H9 (cell line): ENCODE data around the gene PDPN. TPM values are rescaled to one million over a fixed set of nuclear protein-coding genes. Genes with fewer than 3 reads are reported as not detected.

Experiments used
- DNase-seq: peaks from one replicate; pipeline ENCODE4 v3.0.0-alpha.2; 2017
- H2AFZ ChIP-seq: one replicate; pipeline ENCODE4 v1.6.1; 2013; ENCODE audit warnings: mild to moderate bottlenecking, low read length, control low read depth, moderate library complexity
- H2AK5ac ChIP-seq: 2 replicates; pipeline ENCODE4 v1.6.1; 2013; ENCODE audit warnings: low read length, control low read depth, mixed read lengths; ENCODE audit not compliant: insufficient read length
- H2BK120ac ChIP-seq: one replicate; pipeline ENCODE4 v1.6.1; 2013; ENCODE audit warnings: low read depth, mild to moderate bottlenecking, low read length, control low read depth, inconsistent platforms; ENCODE audit not compliant: poor library complexity, severe bottlenecking
- H2BK12ac ChIP-seq: 2 replicates; pipeline ENCODE4 v1.6.1; 2013; ENCODE audit warnings: low read length, control low read depth, mixed read lengths, low read depth; ENCODE audit not compliant: insufficient read length
- H2BK15ac ChIP-seq: 2 replicates; pipeline ENCODE4 v1.6.1; 2013; ENCODE audit warnings: low read depth, low read length, control low read depth
- H2BK20ac ChIP-seq: one replicate; pipeline ENCODE4 v1.6.1; 2013; ENCODE audit warnings: low read depth, mild to moderate bottlenecking, low read length, control low read depth, inconsistent platforms; ENCODE audit not compliant: poor library complexity, severe bottlenecking
- H2BK5ac ChIP-seq: 2 replicates; pipeline ENCODE4 v1.6.1; 2013; ENCODE audit warnings: low read length, control low read depth, mixed read lengths; ENCODE audit not compliant: insufficient read length
- H3K14ac ChIP-seq: 2 replicates; pipeline ENCODE4 v1.6.1; 2013; ENCODE audit warnings: low read length, control low read depth; ENCODE audit not compliant: insufficient read depth
- H3K18ac ChIP-seq: 2 replicates; pipeline ENCODE4 v1.6.1; 2013; ENCODE audit warnings: low read depth, mild to moderate bottlenecking, mixed read lengths, low read length, control low read depth; ENCODE audit not compliant: insufficient read length
- H3K23ac ChIP-seq: 2 replicates; pipeline ENCODE4 v1.6.1; 2013; ENCODE audit warnings: low read length, control low read depth, mixed read lengths, low read depth; ENCODE audit not compliant: insufficient read length
- H3K23me2 ChIP-seq: 2 replicates; pipeline ENCODE4 v1.6.1; 2013; ENCODE audit warnings: low read depth, mild to moderate bottlenecking, mixed read lengths, low read length, control low read depth; ENCODE audit not compliant: insufficient read length, poor library complexity, severe bottlenecking
- H3K27ac ChIP-seq: 2 replicates; pipeline ENCODE4 v1.5.1; 2013; ENCODE audit warnings: low read length, control low read depth, mixed read lengths, low read depth; ENCODE audit not compliant: insufficient read length
- H3K27me3 ChIP-seq: 2 replicates; pipeline ENCODE4 v1.6.1; 2013; ENCODE audit warnings: low read length, control low read depth, inconsistent platforms; ENCODE audit not compliant: insufficient read depth
- H3K4ac ChIP-seq: 2 replicates; pipeline ENCODE4 v1.6.1; 2013; ENCODE audit warnings: low read depth, mild to moderate bottlenecking, control low read depth, inconsistent platforms, low read length, moderate library complexity
- H3K4me1 ChIP-seq: 2 replicates; pipeline ENCODE4 v1.6.1; 2013; ENCODE audit warnings: low read length, control low read depth, inconsistent platforms; ENCODE audit not compliant: insufficient read depth
- H3K4me2 ChIP-seq: 2 replicates; pipeline ENCODE4 v1.6.1; 2013; ENCODE audit warnings: low read length, control low read depth, mixed read lengths; ENCODE audit not compliant: insufficient read length, insufficient read depth
- H3K56ac ChIP-seq: 2 replicates; pipeline ENCODE4 v1.6.1; 2013; ENCODE audit warnings: low read depth, mild to moderate bottlenecking, mixed read lengths, low read length, control low read depth; ENCODE audit not compliant: insufficient read length
- H3K79me1 ChIP-seq: 2 replicates; pipeline ENCODE4 v1.6.1; 2013; ENCODE audit warnings: low read depth, mild to moderate bottlenecking, moderate library complexity, low read length, control low read depth, inconsistent platforms; ENCODE audit not compliant: insufficient read depth, poor library complexity, severe bottlenecking
- H3K79me2 ChIP-seq: 2 replicates; pipeline ENCODE4 v1.6.1; 2013; ENCODE audit warnings: low read length, control low read depth, inconsistent platforms; ENCODE audit not compliant: insufficient read depth
- H3K9ac ChIP-seq: 2 replicates; pipeline ENCODE4 v1.6.1; 2013; ENCODE audit warnings: low read length, control low read depth, mixed read lengths; ENCODE audit not compliant: insufficient read length; ENCODE audit errors: extremely low read depth
- H3K9me3 ChIP-seq: one replicate; pipeline ENCODE4 v1.6.1; 2013; ENCODE audit warnings: low read depth, low read length, inconsistent platforms; ENCODE audit not compliant: control insufficient read depth
- H3T11ph ChIP-seq: one replicate; pipeline ENCODE4 v1.6.1; 2013; ENCODE audit warnings: mild to moderate bottlenecking, low read length, control low read depth, inconsistent platforms
- H4K20me1 ChIP-seq: one replicate; pipeline ENCODE4 v1.6.1; 2013; ENCODE audit not compliant: control insufficient read depth, insufficient read length, insufficient read depth
- H4K5ac ChIP-seq: 2 replicates; pipeline ENCODE4 v1.6.1; 2013; ENCODE audit warnings: low read depth, mild to moderate bottlenecking, mixed read lengths, low read length, control low read depth; ENCODE audit not compliant: insufficient read length
- H4K8ac ChIP-seq: replicated peaks from 2 replicates; pipeline ENCODE4 v1.6.1; 2013; ENCODE audit warnings: low read length, control low read depth, mixed read lengths, low read depth; ENCODE audit not compliant: insufficient read length
- H4K91ac ChIP-seq: 2 replicates; pipeline ENCODE4 v1.6.1; 2013; ENCODE audit warnings: low read depth, mild to moderate bottlenecking, moderate library complexity, mixed read lengths, low read length, control low read depth; ENCODE audit not compliant: insufficient read length
- H3K27ac Mint-ChIP-seq, 3 experiments: 2 replicates in 2 of 3; 3 replicates in 1 of 3; pipeline ENCODE4 v1.8.0; 2020 to 2021; ENCODE audit warnings: mixed read lengths in 3 of 3, mild to moderate bottlenecking in 1 of 3, moderate library complexity in 1 of 3
- H3K27me3 Mint-ChIP-seq: 2 replicates; pipeline ENCODE4 v1.8.0; 2021; ENCODE audit warnings: low read depth, mild to moderate bottlenecking, moderate library complexity, mixed read lengths
- H3K36me3 Mint-ChIP-seq, 3 experiments: 2 replicates in 2 of 3; 3 replicates in 1 of 3; pipeline ENCODE4 v1.8.0; 2020 to 2021; ENCODE audit warnings: low read depth in 3 of 3, mixed read lengths in 3 of 3; ENCODE audit not compliant: insufficient read depth in 1 of 3
- H3K4me1 Mint-ChIP-seq, 2 experiments: 2 replicates each; pipeline ENCODE4 v1.8.0; 2020; ENCODE audit warnings: mixed read lengths in 2 of 2
- H3K4me3 Mint-ChIP-seq, 2 experiments: 2 replicates in 1 of 2; 3 replicates in 1 of 2; pipeline ENCODE4 v1.8.0; 2020 to 2021; ENCODE audit warnings: mild to moderate bottlenecking in 2 of 2, mixed read lengths in 2 of 2, moderate library complexity in 1 of 2
- H3K9me3 Mint-ChIP-seq, 2 experiments: 2 replicates in 1 of 2; 3 replicates in 1 of 2; pipeline ENCODE4 v1.8.0; 2020; ENCODE audit warnings: mild to moderate bottlenecking in 2 of 2, mixed read lengths in 2 of 2, moderate library complexity in 1 of 2
- WGBS: extraction: QIAGEN DNeasy Blood & Tissue Kit; methylation state at CpG from one replicate; pipeline ENCODE4 v1.1.7; 2013; ENCODE audit warnings: missing lambda C conversion rate, low lambda C conversion rate, mixed read lengths; ENCODE audit not compliant: insufficient read length; ENCODE audit errors: extremely low coverage; 5-methylcytosine and 5-hydroxymethylcytosine counted together
- total RNA-seq: library from RNA; stranded (reverse); gene quantifications from 2 replicates; pipeline ENCODE4 v1.2.1, GENCODE V29; 2021
- TF ChIP-seq, protein P1 (sequence below): fragments of 200-600 bp; sonication (generic); conservative IDR thresholded peaks from 3 replicates; pipeline ENCODE4 v1.8.0; 2021; ENCODE audit warnings: antibody characterized with exemption, mild to moderate bottlenecking

PDPN gene
- total RNA-seq, 1 experiment from 2014 or later, result 205 TPM

DNA sequence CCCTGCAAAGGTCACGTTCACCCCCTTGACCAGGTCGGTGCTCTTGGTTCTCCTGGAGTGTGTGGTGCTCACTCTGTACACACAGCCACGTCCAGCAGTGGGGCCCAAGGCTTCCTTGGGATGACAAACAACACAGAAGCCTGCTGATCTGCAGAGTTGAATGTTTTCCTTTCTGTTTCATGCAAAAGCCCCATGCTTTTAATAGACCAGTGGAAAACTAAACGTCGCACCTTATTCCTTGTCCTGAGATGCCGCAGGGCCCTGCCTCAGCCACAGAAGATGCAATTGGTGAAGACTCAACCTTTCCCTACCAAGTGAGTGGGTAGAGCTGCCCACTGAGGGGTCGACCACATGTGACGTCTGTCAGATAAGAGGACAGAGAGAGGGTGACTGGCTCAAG lies 5.8 kb upstream of the PDPN start:
- DNase-seq, result no peak
- no peak overlapping the region for H3K4me2 ChIP-seq
- no peak overlapping the region for H2BK15ac ChIP-seq
- no peak overlapping the region for H3K4ac ChIP-seq
- H3K9me3 ChIP-seq, result no peaks in the 10 kb centered on the region
- H4K8ac ChIP-seq, result no peak overlapping the region
- no peak overlapping the region for H3K14ac ChIP-seq
- peaks cover 13% of the 10 kb centered on the region for H3K27me3 Mint-ChIP-seq
- H2BK120ac ChIP-seq, result no peak overlapping the region
- no peaks in the 10 kb centered on the region for H3K9me3 Mint-ChIP-seq
- TF ChIP-seq, protein P1, sequence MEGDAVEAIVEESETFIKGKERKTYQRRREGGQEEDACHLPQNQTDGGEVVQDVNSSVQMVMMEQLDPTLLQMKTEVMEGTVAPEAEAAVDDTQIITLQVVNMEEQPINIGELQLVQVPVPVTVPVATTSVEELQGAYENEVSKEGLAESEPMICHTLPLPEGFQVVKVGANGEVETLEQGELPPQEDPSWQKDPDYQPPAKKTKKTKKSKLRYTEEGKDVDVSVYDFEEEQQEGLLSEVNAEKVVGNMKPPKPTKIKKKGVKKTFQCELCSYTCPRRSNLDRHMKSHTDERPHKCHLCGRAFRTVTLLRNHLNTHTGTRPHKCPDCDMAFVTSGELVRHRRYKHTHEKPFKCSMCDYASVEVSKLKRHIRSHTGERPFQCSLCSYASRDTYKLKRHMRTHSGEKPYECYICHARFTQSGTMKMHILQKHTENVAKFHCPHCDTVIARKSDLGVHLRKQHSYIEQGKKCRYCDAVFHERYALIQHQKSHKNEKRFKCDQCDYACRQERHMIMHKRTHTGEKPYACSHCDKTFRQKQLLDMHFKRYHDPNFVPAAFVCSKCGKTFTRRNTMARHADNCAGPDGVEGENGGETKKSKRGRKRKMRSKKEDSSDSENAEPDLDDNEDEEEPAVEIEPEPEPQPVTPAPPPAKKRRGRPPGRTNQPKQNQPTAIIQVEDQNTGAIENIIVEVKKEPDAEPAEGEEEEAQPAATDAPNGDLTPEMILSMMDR, result no peak
- peaks cover 1% of the 10 kb centered on the region for H3K23me2 ChIP-seq
- H3K18ac ChIP-seq, result no peak overlapping the region
- no peak overlapping the region for H3T11ph ChIP-seq
- no CpG with 5 or more reads among the region's 8 CpGs for WGBS
- H3K79me1 ChIP-seq, result no peaks in the 10 kb centered on the region
- no peak overlapping the region for H2AK5ac ChIP-seq
- no peaks in the 10 kb centered on the region for H3K36me3 Mint-ChIP-seq
- H3K23ac ChIP-seq, result no peak overlapping the region
- peaks cover 19 to 20% of the 10 kb centered on the region in 2 experiments for H3K4me1 Mint-ChIP-seq
- no peak overlapping the region for H3K56ac ChIP-seq
- H3K27me3 ChIP-seq, result no peaks in the 10 kb centered on the region
- H3K79me2 ChIP-seq, result no peaks in the 10 kb centered on the region
- no peak overlapping the region for H2BK12ac ChIP-seq
- no peak overlapping the region for H3K4me3 Mint-ChIP-seq
- H4K20me1 ChIP-seq, result no peaks in the 10 kb centered on the region
- H4K5ac ChIP-seq, result no peak overlapping the region
- no peak overlapping the region for H2BK5ac ChIP-seq
- H3K27ac ChIP-seq, result no peak overlapping the region
- H2AFZ ChIP-seq, result no peak overlapping the region
- H3K4me1 ChIP-seq, result peaks cover 5% of the 10 kb centered on the region; the same call in 1 of the 2 replicates
- H3K27ac Mint-ChIP-seq, result no peak overlapping the region
- no peak overlapping the region for H2BK20ac ChIP-seq
- no peak overlapping the region for H3K9ac ChIP-seq
- H4K91ac ChIP-seq, result no peak overlapping the region
